Raji (cell line): ENCODE data around the gene SGF29.

Source experiments
- POLR2A ChIP-seq: IDR thresholded peaks from 2 replicates; pipeline ENCODE4 v1.6.1; 2011; ENCODE audit warnings: low read depth, low read length, control low read depth; ENCODE audit not compliant: insufficient read depth

SGF29 gene

GRCh38 chr16:28528463-28528867 is 25.3 kb upstream of the SGF29 start:
- no peak for TF ChIP-seq POLR2A

- TF ChIP-seq POLR2A = no peak
These were observed 24.6 kb upstream of the SGF29 start for GRCh38 chr16:28529124-28529523.

- TF ChIP-seq POLR2A = no peak
These were observed 21.7 kb upstream of the SGF29 start for GRCh38 chr16:28531777-28532744.

- TF ChIP-seq POLR2A = no peak
These were observed 20.6 kb upstream of the SGF29 start for GRCh38 chr16:28532940-28533647.

- no peak for TF ChIP-seq POLR2A
These were observed 19.0 kb upstream of the SGF29 start for GRCh38 chr16:28534542-28535373.

- no peak for TF ChIP-seq POLR2A
These were observed 16.6 kb upstream of the SGF29 start for GRCh38 chr16:28537076-28537475.

- no peak for TF ChIP-seq POLR2A
These were observed 15.6 kb upstream of the SGF29 start for GRCh38 chr16:28537964-28538732.

- no peak for TF ChIP-seq POLR2A
These were observed 14.8 kb upstream of the SGF29 start, which contains the start of gene NUPR1 for GRCh38 chr16:28538733-28539596. Gene NUPR1, minus strand, starts transcription at chr16:28538974. Its CDS starts 67 bp downstream, at chr16:28538907.

- no peak for TF ChIP-seq POLR2A
These were observed 13.4 kb upstream of the SGF29 start for GRCh38 chr16:28540346-28540745.

- no peak for TF ChIP-seq POLR2A
These were observed 11.1 kb upstream of the SGF29 start for GRCh38 chr16:28542646-28543045.

- TF ChIP-seq POLR2A = no peak
These were observed 10.6 kb upstream of the SGF29 start for GRCh38 chr16:28543072-28543471.

GRCh38 chr16:28544998-28545397 is 8.7 kb upstream of the SGF29 start:
- TF ChIP-seq POLR2A = no peak

GRCh38 chr16:28546626-28547025 is 7.1 kb upstream of the SGF29 start:
- no peak for TF ChIP-seq POLR2A

GRCh38 chr16:28548306-28548802 is 5.4 kb upstream of the SGF29 start:
- no peak for TF ChIP-seq POLR2A
